HL-60 (cell line): ENCODE data around the gene DPCD.

Experiments used
- DNase-seq, 2 experiments: peaks; one replicate each; pipeline ENCODE4 v3.0.0-alpha.2; 2010 to 2020; ENCODE audit warnings: low read depth in 1 of 2, low spot score in 1 of 2
- H3K27ac ChIP-seq: fragments of 250-450 bp; sonication (Bioruptor Pico); replicated peaks from 2 replicates; pipeline ENCODE4 v1.5.1; 2020; ENCODE audit warnings: mild to moderate bottlenecking, moderate library complexity
- H3K27me3 ChIP-seq: fragments of 250-450 bp; sonication (Bioruptor Pico); 2 replicates; pipeline ENCODE4 v1.5.1; 2021; ENCODE audit warnings: mild to moderate bottlenecking, moderate library complexity; ENCODE audit not compliant: insufficient read depth, poor library complexity, severe bottlenecking
- H3K4me3 ChIP-seq: replicated peaks from 2 replicates; pipeline ENCODE4 v1.5.1; 2011; ENCODE audit warnings: mild to moderate bottlenecking, control low read depth, low read length; ENCODE audit not compliant: insufficient read depth
- GABPA ChIP-seq: IDR thresholded peaks from 2 replicates; pipeline ENCODE4 v1.6.1; 2012; ENCODE audit warnings: low read depth
- POLR2AphosphoS5 ChIP-seq: IDR thresholded peaks from 2 replicates; pipeline ENCODE4 v1.6.1; 2012; ENCODE audit warnings: low read depth
- SPI1 ChIP-seq: IDR thresholded peaks from 2 replicates; pipeline ENCODE4 v1.6.1; 2012; ENCODE audit warnings: low read depth, mild to moderate bottlenecking, borderline replicate concordance
- TF ChIP-seq, protein P1 (sequence below): IDR thresholded peaks from 2 replicates; pipeline ENCODE4 v1.6.1; 2012; ENCODE audit warnings: low read depth; ENCODE audit not compliant: insufficient replicate concordance
- TF ChIP-seq, protein P2 (sequence below): IDR thresholded peaks from one replicate; pipeline ENCODE4 v1.5.1; 2011; ENCODE audit warnings: low read length, control low read depth, inconsistent platforms; ENCODE audit not compliant: insufficient read depth

DPCD gene

DNA sequence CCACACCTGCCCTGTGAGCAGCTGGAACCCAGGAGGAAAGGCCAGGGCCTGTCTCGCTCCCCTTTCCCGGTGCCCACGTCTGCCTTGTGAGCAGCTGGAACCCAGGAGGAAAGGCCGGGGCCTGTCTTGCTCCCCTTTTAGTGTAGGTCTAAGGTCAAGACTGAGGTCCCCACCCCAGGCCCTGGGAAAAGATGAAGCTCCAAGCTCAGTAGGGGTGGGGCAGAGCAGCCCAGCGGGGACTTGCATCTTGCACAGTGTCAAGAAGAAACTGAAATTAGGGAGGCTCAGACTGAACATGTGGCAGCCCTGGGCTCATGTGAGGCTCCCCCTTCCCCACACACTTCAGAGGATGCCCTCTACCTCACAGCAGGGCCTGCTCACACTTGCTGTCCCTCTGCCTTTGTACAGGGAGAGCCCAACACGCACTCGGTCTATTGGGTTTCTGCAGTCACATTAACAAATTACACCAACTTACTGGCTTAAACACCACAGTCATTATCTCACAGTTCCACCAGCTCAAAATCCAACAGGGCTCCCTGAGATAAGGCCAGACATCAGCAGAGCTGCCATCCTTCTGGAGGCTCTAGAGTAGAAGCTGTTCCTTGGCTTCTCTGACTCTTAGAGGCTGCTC is 12.4 kb upstream of the DPCD start:
- TF ChIP-seq GABPA (no peak), POLR2AphosphoS5 (no peak), SPI1 (no peak)
- TF ChIP-seq, protein P1, sequence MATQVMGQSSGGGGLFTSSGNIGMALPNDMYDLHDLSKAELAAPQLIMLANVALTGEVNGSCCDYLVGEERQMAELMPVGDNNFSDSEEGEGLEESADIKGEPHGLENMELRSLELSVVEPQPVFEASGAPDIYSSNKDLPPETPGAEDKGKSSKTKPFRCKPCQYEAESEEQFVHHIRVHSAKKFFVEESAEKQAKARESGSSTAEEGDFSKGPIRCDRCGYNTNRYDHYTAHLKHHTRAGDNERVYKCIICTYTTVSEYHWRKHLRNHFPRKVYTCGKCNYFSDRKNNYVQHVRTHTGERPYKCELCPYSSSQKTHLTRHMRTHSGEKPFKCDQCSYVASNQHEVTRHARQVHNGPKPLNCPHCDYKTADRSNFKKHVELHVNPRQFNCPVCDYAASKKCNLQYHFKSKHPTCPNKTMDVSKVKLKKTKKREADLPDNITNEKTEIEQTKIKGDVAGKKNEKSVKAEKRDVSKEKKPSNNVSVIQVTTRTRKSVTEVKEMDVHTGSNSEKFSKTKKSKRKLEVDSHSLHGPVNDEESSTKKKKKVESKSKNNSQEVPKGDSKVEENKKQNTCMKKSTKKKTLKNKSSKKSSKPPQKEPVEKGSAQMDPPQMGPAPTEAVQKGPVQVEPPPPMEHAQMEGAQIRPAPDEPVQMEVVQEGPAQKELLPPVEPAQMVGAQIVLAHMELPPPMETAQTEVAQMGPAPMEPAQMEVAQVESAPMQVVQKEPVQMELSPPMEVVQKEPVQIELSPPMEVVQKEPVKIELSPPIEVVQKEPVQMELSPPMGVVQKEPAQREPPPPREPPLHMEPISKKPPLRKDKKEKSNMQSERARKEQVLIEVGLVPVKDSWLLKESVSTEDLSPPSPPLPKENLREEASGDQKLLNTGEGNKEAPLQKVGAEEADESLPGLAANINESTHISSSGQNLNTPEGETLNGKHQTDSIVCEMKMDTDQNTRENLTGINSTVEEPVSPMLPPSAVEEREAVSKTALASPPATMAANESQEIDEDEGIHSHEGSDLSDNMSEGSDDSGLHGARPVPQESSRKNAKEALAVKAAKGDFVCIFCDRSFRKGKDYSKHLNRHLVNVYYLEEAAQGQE: no peak
- TF ChIP-seq, protein P2, sequence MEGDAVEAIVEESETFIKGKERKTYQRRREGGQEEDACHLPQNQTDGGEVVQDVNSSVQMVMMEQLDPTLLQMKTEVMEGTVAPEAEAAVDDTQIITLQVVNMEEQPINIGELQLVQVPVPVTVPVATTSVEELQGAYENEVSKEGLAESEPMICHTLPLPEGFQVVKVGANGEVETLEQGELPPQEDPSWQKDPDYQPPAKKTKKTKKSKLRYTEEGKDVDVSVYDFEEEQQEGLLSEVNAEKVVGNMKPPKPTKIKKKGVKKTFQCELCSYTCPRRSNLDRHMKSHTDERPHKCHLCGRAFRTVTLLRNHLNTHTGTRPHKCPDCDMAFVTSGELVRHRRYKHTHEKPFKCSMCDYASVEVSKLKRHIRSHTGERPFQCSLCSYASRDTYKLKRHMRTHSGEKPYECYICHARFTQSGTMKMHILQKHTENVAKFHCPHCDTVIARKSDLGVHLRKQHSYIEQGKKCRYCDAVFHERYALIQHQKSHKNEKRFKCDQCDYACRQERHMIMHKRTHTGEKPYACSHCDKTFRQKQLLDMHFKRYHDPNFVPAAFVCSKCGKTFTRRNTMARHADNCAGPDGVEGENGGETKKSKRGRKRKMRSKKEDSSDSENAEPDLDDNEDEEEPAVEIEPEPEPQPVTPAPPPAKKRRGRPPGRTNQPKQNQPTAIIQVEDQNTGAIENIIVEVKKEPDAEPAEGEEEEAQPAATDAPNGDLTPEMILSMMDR: no peak
- Histone ChIP-seq H3K27me3 (no peaks in the 10 kb centered on the region), H3K27ac (no peak overlapping the region), H3K4me3 (no peak overlapping the region)
- no peak for DNase-seq

DNA sequence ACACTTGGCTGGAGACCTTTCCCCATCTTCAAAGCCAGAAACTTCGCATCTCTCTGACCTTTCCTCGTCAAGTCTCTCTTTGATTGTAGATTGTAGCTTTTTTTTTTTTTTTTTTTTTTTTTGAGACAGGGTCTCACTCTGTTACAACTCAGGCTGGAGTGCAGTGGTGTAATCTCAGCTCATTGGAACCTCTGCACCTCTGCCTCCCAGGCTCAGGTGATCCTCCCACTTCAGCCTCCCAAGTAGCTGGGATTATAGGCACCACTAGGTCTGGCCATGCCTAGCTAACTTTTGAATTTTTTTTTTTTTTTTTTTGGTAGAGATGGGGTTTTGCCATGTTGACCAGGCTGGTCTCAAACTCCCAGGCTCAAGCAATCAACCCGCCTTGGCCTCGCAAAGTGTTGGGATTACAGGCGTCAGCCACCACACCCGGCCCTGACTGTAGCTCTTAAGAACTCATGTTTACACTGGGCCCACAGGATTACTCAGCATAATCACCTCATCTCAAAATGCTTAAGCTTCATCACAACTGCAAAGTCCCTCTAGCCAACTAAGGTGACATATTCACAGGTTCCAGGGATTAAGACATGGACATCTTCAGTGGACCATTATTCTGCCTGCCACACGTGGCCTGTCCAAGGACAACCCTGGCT is 11.8 kb upstream of the DPCD start:
- no peak for DNase-seq
- Histone ChIP-seq H3K27ac (no peak overlapping the region), H3K4me3 (no peak overlapping the region), H3K27me3 (no peaks in the 10 kb centered on the region)
- TF ChIP-seq, protein P1: no peak
- no peak for TF ChIP-seq POLR2AphosphoS5
- TF ChIP-seq, protein P2: no peak
- TF ChIP-seq SPI1: no peak
- no peak for TF ChIP-seq GABPA

DNA sequence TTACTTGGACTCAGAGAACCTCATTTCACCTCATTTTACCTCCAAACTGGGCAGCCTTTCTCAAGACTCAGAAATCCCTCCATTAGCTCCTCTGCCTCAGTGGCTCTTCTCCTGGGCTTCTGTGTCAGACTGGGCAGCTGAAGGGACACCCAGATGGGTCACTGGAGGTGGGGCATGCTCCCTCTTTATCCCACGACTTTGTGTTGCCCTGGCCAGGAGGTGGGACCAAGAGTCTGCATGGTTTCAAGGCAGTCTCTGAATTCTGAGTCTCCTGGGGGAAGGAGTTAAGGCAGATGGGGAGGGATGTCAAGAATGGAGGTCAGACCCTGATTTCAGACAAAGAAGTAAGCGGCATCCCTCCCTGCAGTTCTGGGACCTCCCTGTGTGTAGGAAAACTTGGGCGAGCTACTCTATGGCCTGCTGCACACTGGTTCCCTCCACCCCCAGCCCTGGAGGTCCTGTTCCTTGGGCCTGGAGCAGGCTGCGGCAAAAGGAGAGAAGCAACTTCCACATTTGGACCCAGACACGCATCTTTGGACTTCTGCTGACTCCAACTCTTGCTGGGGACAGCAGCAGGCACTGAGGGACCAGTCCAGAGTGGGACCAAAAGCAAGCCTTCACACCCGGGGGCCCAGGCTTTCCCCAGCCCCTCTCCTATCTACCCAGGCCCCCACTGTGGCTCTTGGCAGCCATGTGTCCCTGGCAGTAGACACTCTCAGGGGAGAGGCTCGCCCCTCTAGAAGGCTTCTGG is 10.8 kb upstream of the DPCD start:
- Histone ChIP-seq H3K27ac (no peak overlapping the region), H3K4me3 (no peak overlapping the region), H3K27me3 (no peaks in the 10 kb centered on the region)
- no peak for TF ChIP-seq SPI1
- TF ChIP-seq, protein P2: no peak
- TF ChIP-seq, protein P1: no peak
- TF ChIP-seq GABPA: no peak
- no peak for TF ChIP-seq POLR2AphosphoS5
- DNase-seq: no peak
